ENCODE measurements around the gene TLE4.

The TLE4 gene

GRCh38 chr9:79610791-79611614, 39.2 kb downstream of the TLE4 start:
- Mint-ChIP-seq H3K9me3 (peaks cover 22% of the 10 kb centered on the region), H3K4me3 (no peak overlapping the region), H3K36me3 (ENCODE audit: low read depth) (peaks cover 42% of the 10 kb centered on the region), H3K27me3 (ENCODE audit: low read depth, poor library complexity) (no peaks in the 10 kb centered on the region), H3K27ac (peak overlapping the region; percentile 94), H3K4me1 (peaks cover 67% of the 10 kb centered on the region)
- TF ChIP-seq CTCF (IDR thresholded peaks at IDR 0.05): no peak
- DNase-seq: peak; percentile 18

GRCh38 chr9:79613145-79613544, 41.4 kb downstream of the TLE4 start:
- H3K4me1 Mint-ChIP-seq: peaks cover 87% of the 10 kb centered on the region
- H3K36me3 Mint-ChIP-seq (ENCODE audit: low read depth): peaks cover 42% of the 10 kb centered on the region
- peaks cover 1% of the 10 kb centered on the region for H3K9me3 Mint-ChIP-seq
- H3K27ac Mint-ChIP-seq: no peak overlapping the region
- H3K4me3 Mint-ChIP-seq: no peak overlapping the region
- no peak for TF ChIP-seq CTCF (IDR thresholded peaks at IDR 0.05)
- H3K27me3 Mint-ChIP-seq (ENCODE audit: low read depth, poor library complexity): no peaks in the 10 kb centered on the region
- DNase-seq: no peak

GRCh38 chr9:79615038-79615437, 43.3 kb downstream of the TLE4 start:
- no peak for DNase-seq
- peaks cover 50% of the 10 kb centered on the region for H3K36me3 Mint-ChIP-seq (ENCODE audit: low read depth)
- no peaks in the 10 kb centered on the region for H3K9me3 Mint-ChIP-seq

GRCh38 chr9:79616013-79616412, 44.2 kb downstream of the TLE4 start:
- no peaks in the 10 kb centered on the region for H3K27me3 Mint-ChIP-seq (ENCODE audit: low read depth, poor library complexity)
- no peak for DNase-seq
- no peak overlapping the region for H3K4me3 Mint-ChIP-seq
- no peak for TF ChIP-seq CTCF (IDR thresholded peaks at IDR 0.05)
- H3K9me3 Mint-ChIP-seq: no peaks in the 10 kb centered on the region
- H3K36me3 Mint-ChIP-seq (ENCODE audit: low read depth): peaks cover 57% of the 10 kb centered on the region
- peaks cover 77% of the 10 kb centered on the region for H3K4me1 Mint-ChIP-seq
- H3K27ac Mint-ChIP-seq: no peak overlapping the region

More at GRCh38 chr9:79615038-79615437, 43.3 kb downstream of the TLE4 start:
- H3K27me3 Mint-ChIP-seq (ENCODE audit: low read depth, poor library complexity): no peaks in the 10 kb centered on the region
- H3K4me1 Mint-ChIP-seq: peaks cover 80% of the 10 kb centered on the region
- peak overlapping the region; percentile 8 for H3K27ac Mint-ChIP-seq
- TF ChIP-seq CTCF (IDR thresholded peaks at IDR 0.05): no peak
- no peak overlapping the region for H3K4me3 Mint-ChIP-seq

- Mint-ChIP-seq H3K36me3 (ENCODE audit: low read depth) (peaks cover 62% of the 10 kb centered on the region), H3K27me3 (ENCODE audit: low read depth, poor library complexity) (no peaks in the 10 kb centered on the region), H3K4me3 (no peak overlapping the region), H3K9me3 (no peaks in the 10 kb centered on the region), H3K4me1 (peaks cover 79% of the 10 kb centered on the region), H3K27ac (peak overlapping the region; percentile 64)
- DNase-seq: no peak
- no peak for TF ChIP-seq CTCF (IDR thresholded peaks at IDR 0.05)
These were observed 45.2 kb downstream of the TLE4 start for GRCh38 chr9:79616971-79617370.

- Mint-ChIP-seq H3K9me3 (no peaks in the 10 kb centered on the region), H3K4me1 (peaks cover 79% of the 10 kb centered on the region), H3K4me3 (no peak overlapping the region), H3K27me3 (ENCODE audit: low read depth, poor library complexity) (no peaks in the 10 kb centered on the region), H3K36me3 (ENCODE audit: low read depth) (peaks cover 60% of the 10 kb centered on the region), H3K27ac (no peak overlapping the region)
- TF ChIP-seq CTCF (IDR thresholded peaks at IDR 0.05): no peak
- no peak for DNase-seq
These were observed 45.6 kb downstream of the TLE4 start for GRCh38 chr9:79617395-79617794.

Measured in nephron progenitor cell (in vitro differentiated cells).